ENCODE results near the gene TMEM38A. TPM values are rescaled to one million over a fixed set of nuclear protein-coding genes. Genes with fewer than 3 reads are reported as not detected.
"Not testable (repeated sequence)": the region's sequence is repeated elsewhere in the genome, so short reads cannot be mapped to it uniquely, and the experiment has no call there.

The TMEM38A gene
- total RNA-seq, 1 donor from 2014 or later = 3.7 TPM

GRCh38 chr19:16684216-16684615 lies 23.3 kb downstream of the TMEM38A start:
- no peak for TF ChIP-seq CTCF (IDR thresholded peaks at IDR 0.05)
- no peaks in the 10 kb centered on the region for H3K27me3 Mint-ChIP-seq (ENCODE audit: low read depth)
- no peak overlapping the region for H3K4me3 Mint-ChIP-seq (ENCODE audit: unreplicated experiment)
- H3K27ac Mint-ChIP-seq (ENCODE audit: unreplicated experiment) = no peak overlapping the region
- H3K36me3 Mint-ChIP-seq (ENCODE audit: low read depth) = peaks cover 9% of the 10 kb centered on the region
- peaks cover 9% of the 10 kb centered on the region for H3K4me1 Mint-ChIP-seq (ENCODE audit: low read depth)
- DNase-seq (ENCODE audit: low spot score) = no peak
- H3K9me3 Mint-ChIP-seq (ENCODE audit: low read depth) = peaks cover 8% of the 10 kb centered on the region

- no peak overlapping the region for H3K27ac Mint-ChIP-seq (ENCODE audit: unreplicated experiment)
- H3K4me1 Mint-ChIP-seq (ENCODE audit: low read depth) = peaks cover 9% of the 10 kb centered on the region
- DNase-seq (ENCODE audit: low spot score) = no peak
- no peak overlapping the region for H3K4me3 Mint-ChIP-seq (ENCODE audit: unreplicated experiment)
- no peaks in the 10 kb centered on the region for H3K36me3 Mint-ChIP-seq (ENCODE audit: low read depth)
- H3K9me3 Mint-ChIP-seq (ENCODE audit: low read depth) = peaks cover 3% of the 10 kb centered on the region
- no peak for TF ChIP-seq CTCF (IDR thresholded peaks at IDR 0.05)
- peaks cover 2% of the 10 kb centered on the region for H3K27me3 Mint-ChIP-seq (ENCODE audit: low read depth)
Measured at GRCh38 chr19:16688084-16688483, 27.1 kb downstream of the TMEM38A start.

- no peak overlapping the region for H3K4me3 Mint-ChIP-seq (ENCODE audit: unreplicated experiment)
- TF ChIP-seq CTCF (IDR thresholded peaks at IDR 0.05) = no peak
- H3K27me3 Mint-ChIP-seq (ENCODE audit: low read depth) = peaks cover 8% of the 10 kb centered on the region
- peaks cover 4% of the 10 kb centered on the region for H3K4me1 Mint-ChIP-seq (ENCODE audit: low read depth)
- no peaks in the 10 kb centered on the region for H3K36me3 Mint-ChIP-seq (ENCODE audit: low read depth)
- H3K27ac Mint-ChIP-seq (ENCODE audit: unreplicated experiment) = no peak overlapping the region
- no peaks in the 10 kb centered on the region for H3K9me3 Mint-ChIP-seq (ENCODE audit: low read depth)
- no peak for DNase-seq (ENCODE audit: low spot score)
Measured at GRCh38 chr19:16698914-16699313, 38.0 kb downstream of the TMEM38A start.

GRCh38 chr19:16702123-16702522 lies 41.2 kb downstream of the TMEM38A start:
- no peak overlapping the region for H3K4me3 Mint-ChIP-seq (ENCODE audit: unreplicated experiment)
- H3K27ac Mint-ChIP-seq (ENCODE audit: unreplicated experiment) = no peak overlapping the region
- peaks cover 4% of the 10 kb centered on the region for H3K4me1 Mint-ChIP-seq (ENCODE audit: low read depth)
- peaks cover 8% of the 10 kb centered on the region for H3K27me3 Mint-ChIP-seq (ENCODE audit: low read depth)
- no peak for DNase-seq (ENCODE audit: low spot score)
- no peak for TF ChIP-seq CTCF (IDR thresholded peaks at IDR 0.05)
- H3K9me3 Mint-ChIP-seq (ENCODE audit: low read depth) = no peaks in the 10 kb centered on the region
- no peaks in the 10 kb centered on the region for H3K36me3 Mint-ChIP-seq (ENCODE audit: low read depth)

GRCh38 chr19:16703677-16704076 lies 42.7 kb downstream of the TMEM38A start:
- H3K27me3 Mint-ChIP-seq (ENCODE audit: low read depth) = peaks cover 10% of the 10 kb centered on the region
- H3K4me1 Mint-ChIP-seq (ENCODE audit: low read depth) = peaks cover 4% of the 10 kb centered on the region
- no peak overlapping the region for H3K4me3 Mint-ChIP-seq (ENCODE audit: unreplicated experiment)
- H3K27ac Mint-ChIP-seq (ENCODE audit: unreplicated experiment) = no peak overlapping the region
- H3K36me3 Mint-ChIP-seq (ENCODE audit: low read depth) = no peaks in the 10 kb centered on the region
- no peak for DNase-seq (ENCODE audit: low spot score)
- no peak for TF ChIP-seq CTCF (IDR thresholded peaks at IDR 0.05)
- H3K9me3 Mint-ChIP-seq (ENCODE audit: low read depth) = no peaks in the 10 kb centered on the region

GRCh38 chr19:16710870-16711269 lies 49.9 kb downstream of the TMEM38A start:
- peaks cover 20% of the 10 kb centered on the region for H3K27me3 Mint-ChIP-seq (ENCODE audit: low read depth)
- H3K27ac Mint-ChIP-seq (ENCODE audit: unreplicated experiment); H3K36me3 Mint-ChIP-seq (ENCODE audit: low read depth); H3K4me3 Mint-ChIP-seq (ENCODE audit: unreplicated experiment); DNase-seq (ENCODE audit: low spot score); H3K4me1 Mint-ChIP-seq (ENCODE audit: low read depth); H3K9me3 Mint-ChIP-seq (ENCODE audit: low read depth): not testable (repeated sequence)

- not testable (repeated sequence) for H3K27ac Mint-ChIP-seq (ENCODE audit: unreplicated experiment); H3K9me3 Mint-ChIP-seq (ENCODE audit: low read depth); H3K4me3 Mint-ChIP-seq (ENCODE audit: unreplicated experiment); H3K4me1 Mint-ChIP-seq (ENCODE audit: low read depth); DNase-seq (ENCODE audit: low spot score); H3K36me3 Mint-ChIP-seq (ENCODE audit: low read depth)
- H3K27me3 Mint-ChIP-seq (ENCODE audit: low read depth) = peaks cover 18% of the 10 kb centered on the region
Measured at GRCh38 chr19:16712295-16712694, 51.4 kb downstream of the TMEM38A start.
